GM18861 (cell line): ENCODE results near the gene ATP6V1G3.
A peak's percentile ranks its signal among the peaks of the same experiment; 100 is the strongest.
"Not testable (repeated sequence)": the region's sequence is repeated elsewhere in the genome, so short reads cannot be mapped to it uniquely, and the experiment has no call there.

Source experiments
- ATAC-seq: cut with Tn5 transposase; IDR thresholded peaks from one replicate; pipeline ENCODE4 v1.9.1; 2021; ENCODE audit not compliant: unreplicated experiment

ATP6V1G3 gene

DNA sequence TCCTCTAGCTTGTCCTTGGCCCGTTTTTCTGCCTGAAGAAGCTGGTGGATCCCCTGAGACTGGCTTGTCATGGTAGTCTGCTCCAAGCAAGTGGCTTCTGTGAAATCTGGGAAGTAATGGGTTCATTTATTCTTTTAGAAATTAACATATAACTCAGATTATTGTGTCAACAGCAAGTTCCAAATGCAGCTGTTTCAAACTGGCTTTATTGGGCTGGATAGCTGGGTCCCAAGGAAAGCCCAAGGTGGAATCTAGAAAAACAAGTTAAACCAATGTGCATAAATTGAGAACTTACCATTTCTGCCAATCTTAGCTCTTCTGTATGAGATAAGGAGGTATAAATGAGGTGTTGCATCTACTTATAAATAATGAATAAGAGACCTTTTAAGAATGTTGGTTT lies at the start of gene ATP6V1G3:
ATP6V1G3 (minus strand) TSS at position 101 of the 400 bp plus-strand sequence; CDS start at position 71, 30 bp downstream.
- ATAC-seq: no peak

GRCh38 chr1:198588845-198589244 lies 48.4 kb upstream of the ATP6V1G3 start:
- no peak for ATAC-seq

DNA sequence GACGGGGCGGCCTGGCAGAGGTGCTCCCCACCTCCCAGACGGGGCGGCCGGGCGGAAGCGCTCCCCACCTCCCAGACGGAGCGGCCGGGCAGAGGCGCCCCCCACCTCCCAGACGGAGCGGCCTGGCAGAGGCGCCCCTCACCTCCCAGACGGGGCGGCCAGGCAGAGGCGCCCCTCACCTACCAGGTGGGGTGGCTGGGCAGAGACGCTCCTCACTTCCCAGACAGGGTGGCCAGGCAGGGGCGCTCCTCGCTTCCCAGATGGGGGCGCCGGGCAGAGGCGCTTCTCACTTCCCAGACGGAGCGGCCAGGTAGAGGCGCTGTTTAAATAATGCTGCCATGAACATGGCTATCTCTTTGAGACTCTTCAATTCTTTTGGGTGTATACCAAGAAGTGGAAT lies 43.7 kb upstream of the ATP6V1G3 start:
- ATAC-seq: no peak

- ATAC-seq: not testable (repeated sequence)
Measured at GRCh38 chr1:198583209-198583802, 42.8 kb upstream of the ATP6V1G3 start.

DNA sequence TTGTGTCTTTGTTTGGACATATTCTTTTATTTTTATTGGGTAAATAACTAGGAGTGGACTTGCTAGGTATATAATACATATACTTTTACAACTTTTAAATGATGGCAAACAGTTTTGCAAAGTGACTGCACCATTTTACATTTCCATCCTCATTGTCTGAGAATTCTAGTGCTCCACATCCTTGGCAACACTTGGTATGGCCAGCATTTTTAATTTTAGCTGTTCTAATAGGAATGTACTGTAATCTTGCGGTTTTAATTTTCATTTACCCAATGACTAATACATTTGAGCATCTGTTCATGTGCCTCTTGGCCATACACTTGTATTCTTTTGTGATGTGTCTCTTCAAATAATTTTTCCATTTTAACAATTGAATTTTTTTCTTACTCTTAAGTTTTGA lies 37.0 kb upstream of the ATP6V1G3 start:
- no peak for ATAC-seq

DNA sequence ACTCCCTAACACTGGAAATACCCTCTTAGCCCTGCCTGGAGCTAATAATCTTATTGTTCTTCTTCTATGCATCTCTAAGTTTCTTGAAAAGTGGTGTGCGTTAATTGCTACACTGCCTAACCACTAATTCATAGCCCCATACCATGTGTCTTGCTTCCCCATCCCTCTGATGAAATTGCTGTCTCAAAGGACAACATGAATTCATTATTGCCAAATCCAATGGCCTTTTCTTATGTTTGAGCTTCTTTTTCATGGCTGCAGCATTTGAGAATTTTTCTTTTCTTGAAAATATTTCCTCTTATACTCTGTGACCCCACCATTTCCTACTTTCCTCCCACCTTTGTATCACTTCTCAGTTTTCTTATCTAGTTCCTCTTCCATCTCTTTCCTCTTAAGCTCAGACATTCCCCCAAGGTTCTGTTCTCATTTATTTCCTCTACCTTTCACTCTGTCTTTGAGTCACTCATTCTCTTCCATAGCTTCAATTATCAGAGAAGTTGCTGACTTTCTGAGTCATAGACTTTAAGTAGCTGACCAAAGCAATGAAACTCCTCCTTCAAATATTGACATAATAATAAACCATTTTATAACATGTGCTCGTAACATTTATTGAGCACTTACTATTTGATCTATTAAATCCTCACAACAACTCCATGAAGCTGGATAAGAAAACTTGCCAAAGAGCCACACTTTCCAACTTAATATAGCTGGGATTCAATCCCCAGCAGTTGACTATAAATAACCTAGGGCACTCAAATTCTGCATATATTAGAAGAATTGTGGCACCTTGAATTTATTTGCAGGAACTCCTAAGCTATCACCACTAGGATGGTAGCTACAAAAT lies 35.5 kb upstream of the ATP6V1G3 start:
- ATAC-seq: peak; percentile 79

GRCh38 chr1:198575292-198575691 lies 34.8 kb upstream of the ATP6V1G3 start:
- ATAC-seq: no peak

- ATAC-seq: no peak
Measured at GRCh38 chr1:198574325-198574724, 33.8 kb upstream of the ATP6V1G3 start.

DNA sequence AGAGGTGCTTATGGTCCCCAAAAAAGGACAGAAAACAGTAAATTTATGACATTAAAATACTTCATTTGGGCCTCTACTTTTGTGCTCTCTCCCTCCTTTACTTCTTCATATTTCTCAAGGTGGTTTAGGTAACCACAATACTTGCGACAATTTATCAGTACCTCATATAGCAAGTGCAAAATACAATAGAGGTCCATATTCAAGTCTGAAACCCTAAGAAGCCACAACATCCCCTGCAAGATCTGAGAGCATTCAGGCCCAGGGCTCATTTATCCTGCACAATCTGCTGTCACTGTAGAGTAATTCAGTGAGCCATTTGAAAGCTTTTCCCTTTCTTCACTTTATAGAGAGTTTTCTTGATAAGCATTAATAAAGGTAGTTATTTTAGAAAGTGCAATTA lies 24.2 kb upstream of the ATP6V1G3 start:
- ATAC-seq: no peak

GRCh38 chr1:198564157-198564556 lies 23.7 kb upstream of the ATP6V1G3 start:
- no peak for ATAC-seq

DNA sequence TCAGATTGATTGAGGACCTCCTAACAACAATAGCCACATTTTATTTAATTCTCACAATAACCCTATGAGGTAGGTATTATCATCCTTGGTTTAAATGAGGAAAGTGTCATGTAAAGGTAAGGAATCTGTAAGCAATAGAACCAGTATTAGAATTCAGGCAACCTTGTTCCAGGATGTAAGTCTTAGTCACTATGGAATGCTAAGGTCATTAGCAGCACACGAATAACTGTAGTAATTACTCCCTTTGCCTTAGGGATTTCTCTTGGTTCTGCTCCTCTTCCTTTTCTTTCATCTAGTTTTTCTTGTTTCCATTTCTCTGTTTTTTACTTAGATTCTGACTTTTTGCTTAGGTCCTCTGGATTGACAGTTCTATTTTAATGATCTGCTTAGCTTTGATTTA lies 23.1 kb upstream of the ATP6V1G3 start:
- no peak for ATAC-seq

DNA sequence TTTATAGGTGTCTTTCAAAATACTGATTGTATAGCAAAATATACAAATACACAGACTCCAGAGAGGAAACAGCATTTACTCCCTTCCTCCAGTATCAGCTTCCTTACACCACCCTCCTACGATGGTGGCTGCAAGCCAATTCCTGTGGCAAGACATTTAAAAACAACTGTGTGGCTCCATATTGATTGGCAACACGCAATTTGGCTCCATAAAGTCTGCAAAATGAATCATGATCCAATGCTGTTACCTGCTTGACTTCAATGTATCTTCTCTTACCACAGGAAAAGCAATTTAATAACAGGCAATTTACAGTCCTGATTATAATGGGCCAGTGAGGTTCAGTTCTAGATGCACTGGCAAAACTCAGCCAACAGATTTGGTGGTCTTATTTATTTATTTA lies 19.7 kb upstream of the ATP6V1G3 start:
- no peak for ATAC-seq

DNA sequence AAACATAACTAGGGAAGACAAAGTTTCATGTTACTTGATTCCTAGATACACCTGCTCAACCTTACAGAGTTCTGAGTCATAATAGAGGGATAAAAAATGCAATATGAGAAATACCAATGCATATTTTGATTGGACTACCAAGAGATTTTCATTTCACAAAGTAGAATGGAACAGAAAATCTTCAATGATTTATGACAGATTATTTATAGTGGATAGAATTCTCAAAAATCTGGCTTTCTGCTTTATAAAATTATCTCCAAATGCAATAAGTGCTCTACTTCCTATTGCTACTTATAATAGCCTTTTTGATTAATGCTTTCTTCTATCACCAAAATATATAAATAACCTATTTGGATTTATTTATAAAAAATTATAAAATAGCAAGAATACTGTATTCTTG lies 18.9 kb upstream of the ATP6V1G3 start:
- no peak for ATAC-seq

DNA sequence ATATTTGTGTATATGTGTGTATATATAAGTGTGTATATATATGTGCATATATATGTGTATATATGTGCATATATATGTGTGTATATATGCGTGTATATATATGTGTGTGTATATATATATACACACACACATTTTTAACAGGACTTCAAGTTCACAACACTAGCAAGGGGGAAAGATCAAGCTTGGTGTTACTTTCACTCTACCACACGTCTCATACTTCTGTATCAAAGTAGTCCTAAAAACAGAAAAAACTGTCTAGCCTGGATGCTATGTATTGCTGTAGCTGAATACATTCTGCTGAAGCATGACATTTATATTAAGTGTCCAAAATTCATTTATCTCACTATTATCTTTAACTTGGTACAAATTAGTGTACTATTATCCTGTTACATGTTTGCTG lies 17.9 kb upstream of the ATP6V1G3 start:
- ATAC-seq: no peak

DNA sequence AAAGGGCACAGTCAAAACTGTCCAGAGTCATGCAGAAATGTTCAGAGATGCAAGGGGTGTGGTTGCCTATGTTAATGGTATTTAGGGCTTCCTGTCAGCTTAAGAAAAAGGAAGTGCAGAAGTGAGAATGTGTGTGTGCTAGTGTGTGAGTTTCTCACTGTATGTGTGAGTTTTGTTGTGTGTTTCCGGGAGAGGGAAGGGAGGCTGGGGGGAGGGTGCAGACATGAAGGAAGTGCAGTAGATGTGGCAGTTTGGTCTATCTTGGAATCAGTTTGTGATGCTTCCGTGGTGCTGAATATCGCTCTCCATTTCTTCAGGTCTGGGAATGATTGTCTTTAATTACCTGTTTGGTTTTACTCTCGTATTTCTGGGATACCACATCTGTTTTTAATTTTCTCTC lies 16.5 kb upstream of the ATP6V1G3 start:
- ATAC-seq: peak; percentile 95

DNA sequence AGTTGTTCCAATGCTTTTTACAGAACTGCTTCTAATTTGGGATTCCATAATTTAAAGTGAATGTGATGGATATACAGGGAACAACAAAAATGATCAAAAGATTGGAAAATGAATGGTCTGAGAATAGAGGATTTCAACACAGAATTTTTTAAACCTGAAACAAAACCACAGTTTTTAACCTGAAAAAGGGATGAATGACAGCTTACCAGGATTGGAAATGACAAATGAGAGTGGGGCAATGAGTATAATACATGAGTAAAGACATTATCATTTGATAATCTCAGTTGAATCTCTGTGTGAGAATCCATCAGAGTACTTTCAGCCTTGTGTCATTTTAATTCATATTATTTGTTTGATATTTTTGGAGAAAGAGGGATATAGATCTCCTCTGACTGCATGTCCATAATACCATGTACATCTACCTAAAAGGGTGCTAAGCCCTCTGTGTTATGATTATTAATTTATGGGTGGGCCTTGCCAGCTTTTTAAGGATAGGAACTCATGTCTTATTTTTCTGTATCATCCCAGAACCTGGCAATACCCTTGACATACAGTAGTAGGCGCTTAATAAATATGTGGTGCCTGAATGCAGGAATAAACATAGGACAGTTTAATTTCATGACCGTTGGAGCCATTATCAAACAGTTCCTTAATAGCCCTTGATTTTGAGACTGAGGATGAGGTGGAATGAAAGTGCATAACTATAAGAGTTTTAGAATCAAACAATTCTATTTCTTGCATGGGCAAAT lies 12.4 kb upstream of the ATP6V1G3 start:
- ATAC-seq: no peak

GRCh38 chr1:198550941-198551524 lies 10.6 kb upstream of the ATP6V1G3 start:
- no peak for ATAC-seq

GRCh38 chr1:198549866-198550265 lies 9.4 kb upstream of the ATP6V1G3 start:
- ATAC-seq: peak; percentile 53

GRCh38 chr1:198548890-198549289 lies 8.4 kb upstream of the ATP6V1G3 start:
- no peak for ATAC-seq

DNA sequence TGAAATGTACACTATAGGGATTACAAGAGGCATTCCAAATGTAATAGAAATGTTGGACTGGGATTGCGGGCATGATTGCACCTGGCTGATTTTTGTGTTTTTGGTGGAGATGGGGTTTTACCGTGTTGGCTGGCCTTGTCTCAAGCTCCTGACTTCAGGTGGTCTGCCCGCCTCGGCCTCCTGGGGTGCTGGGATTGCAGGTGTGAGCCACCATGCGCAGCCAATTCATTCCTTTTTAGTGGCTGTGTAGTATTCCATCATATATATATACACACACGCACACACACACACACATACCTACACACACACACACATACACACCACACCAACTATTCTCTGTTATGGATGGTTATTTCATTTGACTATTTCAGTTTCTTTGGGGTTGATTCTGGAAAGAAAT lies 4.7 kb upstream of the ATP6V1G3 start:
- no peak for ATAC-seq

GRCh38 chr1:198544265-198544664 lies 3.8 kb upstream of the ATP6V1G3 start:
- ATAC-seq: no peak
